GM12891 (cell line): ENCODE data around the gene ARHGEF40.

Source experiments
- DNase-seq: peaks from one replicate; pipeline ENCODE4 v3.0.0; 2011; ENCODE audit warnings: low spot score; ENCODE audit not compliant: insufficient read length
- FAIRE-seq: peaks from 2 replicates; lab custom pipeline; 2011; peaks lifted over from hg19 to GRCh38; lab: Jason Lieb, UNC
- PAX5 ChIP-seq: IDR thresholded peaks from 2 replicates; pipeline ENCODE4 v1.6.1; 2011; ENCODE audit warnings: low read length, moderate library complexity, mild to moderate bottlenecking; ENCODE audit not compliant: insufficient read depth, severe bottlenecking
- POLR2A ChIP-seq: IDR thresholded peaks from 2 replicates; pipeline ENCODE4 v1.6.1; 2011; ENCODE audit warnings: low read depth, low read length, control low read depth
- POLR2AphosphoS5 ChIP-seq: IDR thresholded peaks from 2 replicates; pipeline ENCODE4 v1.6.1; 2011; ENCODE audit warnings: low read depth, low read length, control low read depth
- POU2F2 ChIP-seq: IDR thresholded peaks from 2 replicates; pipeline ENCODE4 v1.6.1; 2011; ENCODE audit warnings: low read depth, mild to moderate bottlenecking, control low read depth, low read length, moderate library complexity
- SPI1 ChIP-seq: IDR thresholded peaks from 2 replicates; pipeline ENCODE4 v1.6.1; 2011; ENCODE audit warnings: low read depth, low read length, control low read depth
- TAF1 ChIP-seq: IDR thresholded peaks from 2 replicates; pipeline ENCODE4 v1.6.1; 2011; ENCODE audit warnings: low read depth, low read length, control low read depth

The ARHGEF40 gene

DNA sequence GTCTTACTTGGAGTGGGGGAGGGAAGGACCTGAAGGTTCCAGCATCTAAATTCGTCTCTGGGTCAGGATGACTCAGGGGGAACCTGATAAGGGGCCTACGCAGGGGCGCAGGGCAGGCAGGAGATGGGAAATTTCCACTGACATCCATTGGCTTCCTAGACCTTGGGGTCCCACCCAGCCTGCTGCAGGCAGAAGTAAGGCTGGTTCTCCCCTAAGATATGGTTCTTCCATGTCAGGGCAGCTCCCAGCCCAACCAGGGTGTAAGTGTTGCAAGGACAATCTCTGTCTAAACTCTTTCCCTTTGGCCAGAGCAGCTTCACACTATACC lies 43.2 kb upstream of the ARHGEF40 start:
- no peak for DNase-seq
- TF ChIP-seq TAF1 (no peak), POLR2A (no peak), PAX5 (no peak), SPI1 (no peak), POLR2AphosphoS5 (no peak), POU2F2 (no peak)
- no peak for FAIRE-seq

DNA sequence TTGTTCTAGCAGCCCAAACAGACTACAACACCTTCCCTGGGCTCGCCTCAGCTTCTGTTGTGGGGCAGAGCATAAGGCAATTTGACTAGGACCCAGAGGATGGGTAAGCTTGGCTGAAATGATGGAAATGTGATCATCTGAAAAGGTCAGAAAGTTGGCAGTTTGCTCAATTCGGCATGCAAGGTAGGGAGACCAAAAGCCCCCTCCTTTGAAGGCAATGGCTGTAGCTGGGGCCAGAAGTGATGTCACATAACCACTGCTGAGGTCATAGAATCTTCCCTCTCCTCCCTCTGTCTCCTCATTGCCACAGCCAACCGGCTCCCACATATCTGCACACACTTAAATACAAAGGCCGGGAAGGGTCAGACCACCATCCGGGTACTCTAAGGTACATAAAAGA lies 40.2 kb upstream of the ARHGEF40 start, which contains the start of gene TPPP2:
TSS of gene TPPP2 (plus strand) at position 301 of the 400 bp plus-strand sequence. CDS start 365 bp downstream, outside the sequence.
- no peak for FAIRE-seq
- DNase-seq: no peak
- no peak for TF ChIP-seq SPI1
- TF ChIP-seq POLR2A: no peak
- no peak for TF ChIP-seq POLR2AphosphoS5
- TF ChIP-seq TAF1: no peak
- TF ChIP-seq POU2F2: no peak
- TF ChIP-seq PAX5: no peak

DNA sequence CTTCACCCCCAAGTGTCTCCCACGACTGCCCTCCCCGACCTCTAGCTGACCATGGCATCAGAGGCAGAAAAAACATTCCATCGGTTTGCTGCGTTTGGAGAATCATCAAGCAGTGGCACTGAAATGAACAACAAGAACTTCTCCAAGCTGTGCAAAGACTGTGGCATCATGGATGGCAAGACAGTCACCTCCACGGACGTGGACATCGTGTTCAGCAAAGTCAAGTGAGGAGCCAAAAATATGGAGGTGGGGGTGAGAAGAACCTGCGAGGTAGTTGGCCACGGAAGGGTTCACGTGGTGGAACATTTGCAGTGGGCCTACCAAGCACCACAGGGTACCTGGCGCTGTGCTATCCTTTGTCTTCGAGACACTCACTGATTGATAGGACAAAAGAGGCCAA lies 39.6 kb upstream of the ARHGEF40 start:
- no peak for DNase-seq
- TF ChIP-seq POU2F2 (no peak), TAF1 (no peak), POLR2AphosphoS5 (no peak), SPI1 (no peak), POLR2A (no peak), PAX5 (no peak)
- no peak for FAIRE-seq

DNA sequence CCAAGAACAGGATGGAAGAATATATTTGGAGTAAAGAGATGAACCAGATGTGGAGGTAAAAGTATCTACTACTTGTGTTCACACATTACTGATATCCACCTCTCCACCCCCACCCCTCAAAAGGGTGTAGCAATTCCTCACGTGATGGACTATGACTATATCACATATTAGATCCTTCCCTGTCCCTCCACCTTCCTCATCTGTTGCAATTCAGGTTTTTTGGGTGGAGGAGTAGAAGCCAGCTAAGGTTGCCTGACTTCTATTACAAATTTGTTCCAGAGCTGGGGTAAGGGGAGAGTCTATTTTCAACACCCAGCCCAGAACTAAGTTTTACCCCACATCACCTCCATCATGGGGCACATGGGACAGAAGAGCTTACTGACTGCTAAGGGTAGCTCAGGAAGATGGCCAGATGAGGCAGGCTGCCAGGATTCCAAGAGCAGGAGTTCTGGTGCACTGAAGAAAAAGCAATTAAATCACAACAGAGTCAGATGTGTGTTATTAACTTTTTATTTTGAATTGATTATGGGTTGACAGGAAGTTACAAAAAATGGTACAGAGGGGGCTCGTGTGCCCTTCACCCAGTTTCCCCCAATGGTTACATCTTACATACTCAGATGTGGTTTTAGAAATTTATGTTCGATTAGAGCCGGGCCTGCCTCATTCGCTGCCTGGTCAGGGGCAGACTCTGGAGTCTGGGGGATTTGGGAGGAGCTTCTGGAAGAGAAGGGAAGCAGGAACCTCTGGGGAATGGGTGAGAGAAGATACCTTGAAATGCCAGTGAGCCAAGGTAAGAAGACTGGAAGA lies 37.6 kb upstream of the ARHGEF40 start:
- FAIRE-seq (no peak), DNase-seq (no peak)
- no peak for TF ChIP-seq POU2F2
- no peak for TF ChIP-seq POLR2A
- TF ChIP-seq PAX5: no peak
- TF ChIP-seq TAF1: no peak
- no peak for TF ChIP-seq POLR2AphosphoS5
- no peak for TF ChIP-seq SPI1

DNA sequence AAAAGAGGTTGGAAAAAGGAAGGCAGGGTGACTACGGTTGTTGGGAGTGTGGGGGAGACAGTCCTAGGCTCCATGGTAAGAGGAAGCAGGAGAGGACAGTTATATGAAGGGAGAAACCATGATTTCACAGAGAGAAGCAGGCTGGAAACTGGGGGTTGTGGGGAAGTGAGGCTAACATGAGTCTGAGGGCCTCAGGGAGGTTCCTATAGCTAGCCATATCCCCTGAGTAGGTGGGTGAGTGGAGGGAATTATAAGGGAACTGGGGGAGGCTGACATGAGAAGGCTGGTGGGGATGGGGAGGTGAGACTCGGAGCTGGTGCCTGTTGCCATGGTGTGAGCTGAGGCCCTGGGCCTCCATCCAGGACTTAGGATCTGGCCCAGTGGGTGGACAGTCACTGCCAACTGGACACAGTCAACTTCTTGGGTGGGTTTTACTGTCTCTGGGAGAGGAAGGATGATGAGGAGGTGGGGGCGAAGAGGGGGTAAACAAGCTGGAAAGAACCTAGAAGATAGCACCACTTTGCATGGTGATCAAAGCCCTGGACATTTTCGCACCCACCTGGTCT lies 36.9 kb upstream of the ARHGEF40 start:
- TF ChIP-seq POU2F2 (no peak), TAF1 (no peak), POLR2A (no peak), SPI1 (no peak), PAX5 (no peak), POLR2AphosphoS5 (no peak)
- DNase-seq: no peak
- FAIRE-seq: no peak

DNA sequence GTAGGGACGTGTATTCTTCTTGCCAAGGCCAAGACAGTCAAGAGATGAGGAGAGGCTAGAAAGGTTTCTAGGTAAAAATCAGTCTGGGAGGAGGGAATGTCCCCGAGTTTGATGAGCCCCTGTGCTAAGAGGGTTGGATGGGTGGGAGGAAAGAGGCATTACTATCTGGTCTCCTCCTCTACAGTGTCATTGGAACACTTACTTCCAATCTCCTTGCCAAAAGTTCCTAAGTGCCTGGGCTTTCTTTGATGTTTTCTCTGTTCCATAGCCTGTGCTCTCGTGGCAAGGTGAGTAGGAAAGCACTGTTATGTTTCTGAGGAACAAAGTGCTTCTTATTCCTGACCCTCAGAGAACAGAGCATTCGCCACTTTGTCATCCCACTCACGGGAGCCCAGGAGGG lies 35.4 kb upstream of the ARHGEF40 start, which contains the start of gene RNASE13:
TSS of gene RNASE13 (minus strand) at position 101 of the 400 bp plus-strand sequence. CDS start 519 bp downstream, outside the sequence.
- no peak for TF ChIP-seq PAX5
- FAIRE-seq (no peak), DNase-seq (no peak)

DNA sequence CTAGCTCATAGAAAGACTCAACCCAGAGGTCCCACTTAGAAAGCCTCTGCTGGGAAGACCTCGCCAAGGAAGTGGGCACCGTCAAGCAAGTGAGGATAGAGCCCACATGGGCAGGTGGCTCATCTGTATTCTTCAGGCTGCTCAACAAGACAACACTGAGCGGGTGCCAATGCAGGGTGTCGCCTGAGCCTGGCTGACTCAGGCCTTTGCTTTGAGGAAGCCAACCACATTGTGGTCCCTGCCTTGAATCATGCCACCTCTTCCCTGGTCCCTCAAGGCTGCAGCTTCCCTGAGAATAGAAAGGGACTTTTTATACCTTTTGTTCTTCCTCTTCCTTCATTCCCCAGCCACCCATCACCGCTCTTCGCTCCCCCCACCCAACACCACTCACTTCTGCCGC lies 33.4 kb upstream of the ARHGEF40 start:
- TF ChIP-seq PAX5: no peak
- TF ChIP-seq TAF1: no peak
- TF ChIP-seq POLR2A: no peak
- TF ChIP-seq SPI1: no peak
- no peak for TF ChIP-seq POU2F2
- no peak for TF ChIP-seq POLR2AphosphoS5
- DNase-seq: no peak
- FAIRE-seq: no peak

DNA sequence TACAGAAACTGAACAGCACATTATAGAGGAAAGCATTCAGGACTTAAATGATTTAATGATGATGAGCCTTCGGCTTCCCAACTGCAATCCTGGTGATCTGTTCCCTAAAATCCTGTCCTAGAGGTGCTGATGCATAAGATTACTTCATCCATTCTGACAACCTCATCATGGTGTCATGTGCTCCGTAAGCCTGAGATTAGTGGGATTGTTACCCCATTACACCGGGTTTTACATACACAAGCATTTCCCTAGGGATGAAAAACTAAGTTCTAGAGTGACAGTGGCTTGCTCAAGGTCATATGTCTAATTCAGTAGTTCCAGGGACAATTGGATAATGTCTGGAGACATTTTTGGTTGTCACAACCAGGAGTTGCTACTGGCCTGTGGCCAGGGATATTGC lies 32.9 kb upstream of the ARHGEF40 start:
- FAIRE-seq (no peak), DNase-seq (no peak)
- TF ChIP-seq TAF1: no peak
- no peak for TF ChIP-seq POU2F2
- no peak for TF ChIP-seq SPI1
- no peak for TF ChIP-seq POLR2A
- TF ChIP-seq POLR2AphosphoS5: no peak
- TF ChIP-seq PAX5: no peak

DNA sequence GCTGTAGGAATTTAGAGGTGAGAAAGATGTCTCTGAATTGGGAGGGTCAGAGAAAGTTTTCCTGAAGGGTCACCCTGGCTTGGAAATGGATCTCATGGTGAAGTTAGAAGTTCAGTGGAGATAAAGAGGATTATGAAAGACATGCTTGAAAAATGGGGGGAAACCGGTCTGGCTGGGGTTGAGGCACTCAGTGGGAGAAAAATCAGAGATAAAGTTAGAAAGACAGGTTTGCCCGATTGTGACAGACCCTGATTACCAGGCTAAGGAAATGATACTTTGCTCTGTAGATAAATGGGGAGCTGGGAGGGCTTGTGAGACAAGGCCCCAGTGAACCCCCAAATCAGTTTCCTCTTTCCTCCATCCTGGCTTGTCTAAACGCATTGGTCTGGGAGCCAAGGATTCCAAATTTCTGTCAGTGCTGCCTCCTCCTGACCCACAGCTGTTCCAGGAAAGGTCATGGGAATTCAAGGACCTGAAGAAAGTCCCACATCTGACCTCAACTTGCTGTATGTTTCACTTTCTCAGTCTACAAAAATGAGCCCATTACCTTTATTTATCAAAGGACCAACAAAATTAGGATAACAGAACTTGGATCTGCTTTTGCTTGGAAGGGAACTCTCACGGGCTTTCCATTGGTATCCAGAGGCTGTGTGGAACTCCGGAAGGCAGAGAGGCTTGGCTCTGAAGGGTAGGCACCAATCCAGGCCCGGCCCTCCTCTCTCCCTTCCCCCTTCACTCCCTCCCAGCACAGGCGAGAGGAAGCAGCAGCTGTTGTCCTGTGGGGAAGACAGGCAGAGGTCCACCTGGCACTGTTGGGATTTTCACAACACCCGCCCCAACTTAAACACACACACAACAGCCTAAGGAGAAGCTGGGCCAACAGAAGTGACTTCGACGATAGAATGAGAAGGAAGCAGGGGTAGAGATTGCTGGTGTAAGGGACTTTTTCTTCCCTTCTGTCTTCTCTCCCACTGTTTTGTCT lies 31.4 kb upstream of the ARHGEF40 start:
- no peak for FAIRE-seq
- no peak for DNase-seq
- TF ChIP-seq POU2F2 (no peak), PAX5 (no peak), POLR2A (no peak), SPI1 (no peak), POLR2AphosphoS5 (no peak), TAF1 (no peak)
